Measurements from ENCODE around the gene GPRC5A. TPM values are rescaled to one million over a fixed set of nuclear protein-coding genes. Genes with fewer than 3 reads are reported as not detected.

Gene GPRC5A
- total and polyA plus RNA-seq, 10 of the 15 experiments (the other 5 are each of a cell fraction or from before 2014, with no cell fraction given) = 0.10 to 2.8 (median 1.1) TPM

DNA sequence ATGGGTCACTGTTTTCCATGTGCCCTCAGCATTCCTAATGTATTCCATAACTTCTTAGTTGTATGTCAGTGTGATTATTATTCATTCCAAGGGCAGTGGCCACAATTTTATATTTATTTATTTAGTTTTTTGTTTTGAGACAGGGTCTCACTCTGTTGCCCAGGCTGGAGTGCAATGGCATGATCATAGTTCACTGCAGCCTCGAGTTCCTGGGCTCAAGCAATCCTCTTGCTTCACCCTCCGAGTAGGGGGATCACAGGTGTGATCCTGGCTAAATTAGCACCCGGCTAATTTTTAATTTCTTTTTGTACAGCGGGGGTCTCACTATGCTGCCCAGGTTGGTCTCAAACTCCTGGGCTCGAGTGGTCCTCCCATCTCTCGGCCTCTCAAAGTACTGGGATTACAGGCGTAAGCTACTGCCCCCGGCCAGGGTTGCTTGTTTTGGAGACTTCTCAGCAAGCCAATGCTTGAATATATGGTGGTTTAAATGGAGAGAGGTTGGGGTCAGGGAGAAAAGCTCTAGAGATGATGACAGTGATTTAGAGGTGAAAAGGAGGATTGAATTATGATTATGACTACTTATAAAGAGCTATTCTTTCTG lies 7.6 kb downstream of the GPRC5A start:
- ChIA-PET RAD21 (ENCODE audit: unreplicated experiment) (no interaction called here), POLR2A (no interaction called here), CTCF (interaction anchor here (1.4 kb wide), 1 partner anchor 17 kb away, joined by 3 read pairs; no protein-coding TSS in a partner anchor), SMC1A (ENCODE audit: uncharacterized antibody, unreplicated experiment) (interaction anchor here (1.3 to 1.5 kb wide), 2 partner anchors 110 to 112 kb away, joined by 4 to 7 read pairs; no protein-coding TSS in a partner anchor)
- intact Hi-C loops (cut with micrococcal nuclease; ENCODE audit: unreplicated experiment) (no loop called here), in situ Hi-C loops (cut with MboI) (no loop called here)
- Histone ChIP-seq H3K4me3 (no peak overlapping the region), H3K27ac (ENCODE audit: control insufficient read depth, insufficient read depth) (no peak overlapping the region), H3K4me2 (ENCODE audit: control insufficient read depth, insufficient read depth) (no peak overlapping the region), H2AFZ (ENCODE audit: control insufficient read depth, low read depth, low read length) (no peak overlapping the region), H3K9me3 (replicated peaks; ENCODE audit: control insufficient read depth, insufficient read depth, low read length) (no peaks in the 10 kb centered on the region), H4K20me1 (ENCODE audit: control insufficient read depth, insufficient read depth) (no peaks in the 10 kb centered on the region), H3K36me3 (ENCODE audit: control insufficient read depth in 2 of 2, insufficient read depth in 2 of 2, low read length in 1 of 2) (no peaks in the 10 kb centered on the region), H3K4me1 (ENCODE audit: control insufficient read depth, insufficient read depth, low read length) (no peaks in the 10 kb centered on the region), H3K27me3 (replicated peaks in 1 of 2; ENCODE audit: control insufficient read depth in 2 of 2, insufficient read depth in 2 of 2, low read length in 1 of 2) (peaks cover 0 to 3% of the 10 kb centered on the region in 2 experiments; a peak in 2 of 4 replicates), H3K79me2 (ENCODE audit: control insufficient read depth, insufficient read depth, low read length) (no peaks in the 10 kb centered on the region), H3K9ac (ENCODE audit: control insufficient read depth, insufficient read depth, low read length) (no peak overlapping the region)
- 33% methylated on average over 8 of the region's 8 CpGs for WGBS (ENCODE audit: insufficient coverage, insufficient replicate concordance, low lambda C conversion rate, missing lambda C conversion rate)
- TF ChIP-seq ZNF622 (IDR thresholded peaks at IDR 0.05) (no peak), MYB (IDR thresholded peaks at IDR 0.05; ENCODE audit: borderline replicate concordance, low read depth, low read length) (no peak), ATF7 (IDR thresholded peaks at IDR 0.05; ENCODE audit: low read depth) (no peak)
- TF ChIP-seq, protein P1, sequence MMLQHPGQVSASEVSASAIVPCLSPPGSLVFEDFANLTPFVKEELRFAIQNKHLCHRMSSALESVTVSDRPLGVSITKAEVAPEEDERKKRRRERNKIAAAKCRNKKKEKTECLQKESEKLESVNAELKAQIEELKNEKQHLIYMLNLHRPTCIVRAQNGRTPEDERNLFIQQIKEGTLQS (IDR thresholded peaks at IDR 0.05; ENCODE audit: borderline replicate concordance, extremely low read depth, low read depth, low read length) = no peak
- no peak for FAIRE-seq
- no peak for ATAC-seq
- no TSS peak for BruUV-seq (replicated peaks)
- no peak for DNase-seq (ENCODE audit: low read depth, low spot score)

DNA sequence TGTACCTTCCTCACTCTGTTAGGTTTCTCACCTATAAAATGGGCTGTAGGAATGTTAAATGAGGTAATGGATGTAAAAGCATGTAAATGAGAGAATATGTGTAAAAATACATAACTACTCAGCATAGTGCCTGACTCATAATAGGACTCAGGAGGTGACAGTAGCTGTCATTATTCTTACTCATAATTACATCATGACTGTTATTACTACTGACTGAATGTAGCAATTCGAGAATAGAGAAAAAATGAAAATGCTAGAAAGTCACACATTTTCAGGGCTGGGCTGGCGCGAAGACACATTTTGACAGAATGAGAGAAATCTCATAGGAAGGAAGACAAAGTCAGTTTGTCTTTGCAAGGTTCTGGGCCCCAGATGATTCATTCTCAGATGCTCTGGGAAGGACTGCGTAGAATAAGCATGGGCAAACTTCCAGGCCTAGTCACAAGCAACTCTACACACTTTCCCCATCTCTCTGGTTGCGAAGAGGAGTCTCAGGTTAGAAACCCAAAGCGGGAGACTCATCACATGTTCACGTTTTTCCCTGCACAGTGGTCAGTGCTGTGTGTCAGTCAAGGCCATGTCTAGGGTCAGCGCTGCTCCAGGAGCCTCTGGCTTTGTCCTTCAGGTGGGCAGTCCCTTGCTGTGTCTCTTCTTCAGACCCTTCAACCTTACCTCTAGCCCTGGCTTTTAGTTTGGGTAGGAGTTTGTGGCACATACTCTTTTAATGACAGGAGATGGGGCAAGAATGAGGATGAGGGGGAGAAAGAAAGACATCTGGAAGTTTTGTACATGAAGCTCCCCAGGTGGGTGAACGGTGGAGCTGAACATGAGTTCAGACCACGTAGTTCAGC lies 8.4 kb downstream of the GPRC5A start:
- FAIRE-seq = peak; percentile 73
- peak; percentile 84 for ATAC-seq
- Histone ChIP-seq H3K9me3 (replicated peaks; ENCODE audit: control insufficient read depth, insufficient read depth, low read length) (no peaks in the 10 kb centered on the region), H3K36me3 (ENCODE audit: control insufficient read depth in 2 of 2, insufficient read depth in 2 of 2, low read length in 1 of 2) (no peaks in the 10 kb centered on the region), H3K4me1 (ENCODE audit: control insufficient read depth, insufficient read depth, low read length) (no peaks in the 10 kb centered on the region), H3K27me3 (replicated peaks in 1 of 2; ENCODE audit: control insufficient read depth in 2 of 2, insufficient read depth in 2 of 2, low read length in 1 of 2) (peaks cover 0 to 3% of the 10 kb centered on the region in 2 experiments; a peak in 2 of 4 replicates), H3K4me2 (ENCODE audit: control insufficient read depth, insufficient read depth) (no peak overlapping the region), H3K79me2 (ENCODE audit: control insufficient read depth, insufficient read depth, low read length) (no peaks in the 10 kb centered on the region), H3K9ac (ENCODE audit: control insufficient read depth, insufficient read depth, low read length) (no peak overlapping the region), H2AFZ (ENCODE audit: control insufficient read depth, low read depth, low read length) (no peak overlapping the region), H3K4me3 (no peak overlapping the region), H3K27ac (ENCODE audit: control insufficient read depth, insufficient read depth) (no peak overlapping the region), H4K20me1 (ENCODE audit: control insufficient read depth, insufficient read depth) (no peaks in the 10 kb centered on the region)
- 16% methylated on average over 10 of the region's 10 CpGs for WGBS (ENCODE audit: insufficient coverage, insufficient replicate concordance, low lambda C conversion rate, missing lambda C conversion rate)
- SMC1A ChIA-PET (ENCODE audit: uncharacterized antibody, unreplicated experiment) = interaction anchor here (1.3 kb wide), 1 partner anchor 112 kb away, joined by 4 read pairs; no protein-coding TSS in a partner anchor
- CTCF ChIA-PET = interaction anchor here (1.4 kb wide), 1 partner anchor 16 kb away, joined by 3 read pairs; no protein-coding TSS in a partner anchor
- POLR2A ChIA-PET = no interaction called here
- no peak for DNase-seq (ENCODE audit: low read depth, low spot score)
- no TSS peak for BruUV-seq (replicated peaks)
- in situ Hi-C loops (cut with MboI) (no loop called here), intact Hi-C loops (cut with micrococcal nuclease; ENCODE audit: unreplicated experiment) (no loop called here)
- RAD21 ChIA-PET (ENCODE audit: unreplicated experiment) = no interaction called here
- TF ChIP-seq, protein P2, sequence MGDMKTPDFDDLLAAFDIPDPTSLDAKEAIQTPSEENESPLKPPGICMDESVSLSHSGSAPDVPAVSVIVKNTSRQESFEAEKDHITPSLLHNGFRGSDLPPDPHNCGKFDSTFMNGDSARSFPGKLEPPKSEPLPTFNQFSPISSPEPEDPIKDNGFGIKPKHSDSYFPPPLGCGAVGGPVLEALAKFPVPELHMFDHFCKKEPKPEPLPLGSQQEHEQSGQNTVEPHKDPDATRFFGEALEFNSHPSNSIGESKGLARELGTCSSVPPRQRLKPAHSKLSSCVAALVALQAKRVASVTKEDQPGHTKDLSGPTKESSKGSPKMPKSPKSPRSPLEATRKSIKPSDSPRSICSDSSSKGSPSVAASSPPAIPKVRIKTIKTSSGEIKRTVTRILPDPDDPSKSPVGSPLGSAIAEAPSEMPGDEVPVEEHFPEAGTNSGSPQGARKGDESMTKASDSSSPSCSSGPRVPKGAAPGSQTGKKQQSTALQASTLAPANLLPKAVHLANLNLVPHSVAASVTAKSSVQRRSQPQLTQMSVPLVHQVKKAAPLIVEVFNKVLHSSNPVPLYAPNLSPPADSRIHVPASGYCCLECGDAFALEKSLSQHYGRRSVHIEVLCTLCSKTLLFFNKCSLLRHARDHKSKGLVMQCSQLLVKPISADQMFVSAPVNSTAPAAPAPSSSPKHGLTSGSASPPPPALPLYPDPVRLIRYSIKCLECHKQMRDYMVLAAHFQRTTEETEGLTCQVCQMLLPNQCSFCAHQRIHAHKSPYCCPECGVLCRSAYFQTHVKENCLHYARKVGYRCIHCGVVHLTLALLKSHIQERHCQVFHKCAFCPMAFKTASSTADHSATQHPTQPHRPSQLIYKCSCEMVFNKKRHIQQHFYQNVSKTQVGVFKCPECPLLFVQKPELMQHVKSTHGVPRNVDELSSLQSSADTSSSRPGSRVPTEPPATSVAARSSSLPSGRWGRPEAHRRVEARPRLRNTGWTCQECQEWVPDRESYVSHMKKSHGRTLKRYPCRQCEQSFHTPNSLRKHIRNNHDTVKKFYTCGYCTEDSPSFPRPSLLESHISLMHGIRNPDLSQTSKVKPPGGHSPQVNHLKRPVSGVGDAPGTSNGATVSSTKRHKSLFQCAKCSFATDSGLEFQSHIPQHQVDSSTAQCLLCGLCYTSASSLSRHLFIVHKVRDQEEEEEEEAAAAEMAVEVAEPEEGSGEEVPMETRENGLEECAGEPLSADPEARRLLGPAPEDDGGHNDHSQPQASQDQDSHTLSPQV (IDR thresholded peaks at IDR 0.05) = no peak
- TF ChIP-seq FOXM1 (IDR thresholded peaks at IDR 0.05; ENCODE audit: low read depth, low read length) = peak; percentile 89; the same call in 1 of the 2 replicates
- TF ChIP-seq BCL11A (IDR thresholded peaks at IDR 0.05; ENCODE audit: low read depth, low read length) = peak; percentile 77; the same call in 1 of the 2 replicates
- TF ChIP-seq IKZF2 (IDR thresholded peaks at IDR 0.05) = peak; percentile 60 to 63; a peak in 3 of 4 replicates
- TF ChIP-seq WRNIP1 (IDR thresholded peaks at IDR 0.05; ENCODE audit: borderline replicate concordance, low read depth, low read length) = no peak
- TF ChIP-seq CREM (IDR thresholded peaks at IDR 0.05; ENCODE audit: low read depth) = peak; percentile 95

Data from GM12878 (cell line).